ENCODE data around the gene FIP1L1.

Gene FIP1L1

DNA sequence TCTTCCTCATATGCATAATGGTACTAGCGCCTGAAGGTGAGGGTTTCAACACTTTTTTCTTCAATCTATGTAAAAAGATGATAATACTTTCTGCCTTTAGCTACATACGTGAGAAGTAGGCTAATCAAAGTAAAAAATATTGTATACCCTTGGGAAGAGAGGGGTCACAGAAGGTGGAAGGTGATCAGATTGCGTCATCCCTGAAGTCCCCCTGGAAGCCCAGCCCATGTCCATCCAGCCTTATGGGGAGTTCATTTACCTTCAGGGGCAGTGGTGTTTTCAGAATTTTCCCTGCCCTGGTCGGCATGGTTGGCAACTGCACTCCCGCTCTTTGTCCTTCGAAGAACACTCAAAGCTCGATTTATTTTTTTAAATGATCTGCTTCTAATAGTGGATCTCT, 129.6 kb downstream of the FIP1L1 start:
- no peak for DNase-seq

DNA sequence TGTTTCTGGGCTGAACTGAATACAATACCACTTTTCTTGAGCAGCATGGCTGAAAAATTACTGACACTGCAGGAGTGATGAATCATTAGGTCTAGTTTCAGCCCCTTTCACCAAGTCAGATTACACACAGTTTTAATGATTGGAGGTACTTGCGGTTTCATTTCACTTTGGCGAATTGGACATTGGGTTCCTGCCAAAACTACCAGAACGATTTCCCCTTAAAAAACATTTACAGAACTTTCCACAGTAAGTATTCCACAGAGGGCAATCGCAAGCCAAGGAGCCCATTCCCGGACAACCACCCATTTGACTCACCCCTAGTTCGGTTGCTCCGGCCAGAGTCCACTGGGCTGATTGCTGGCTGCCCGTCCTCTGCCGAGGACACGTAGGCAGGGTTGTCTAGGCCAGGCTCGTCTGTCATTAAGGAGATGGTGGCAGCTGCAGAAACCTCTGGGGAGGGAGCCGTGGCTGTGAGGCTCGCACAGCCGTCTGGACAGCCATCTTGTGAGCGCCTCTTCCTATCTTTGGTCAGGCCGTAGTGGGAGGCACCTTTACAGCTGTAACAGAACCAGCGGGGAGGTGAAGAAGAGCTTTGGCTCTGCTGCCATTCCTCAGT, 130.3 kb downstream of the FIP1L1 start:
- no peak for DNase-seq

DNA sequence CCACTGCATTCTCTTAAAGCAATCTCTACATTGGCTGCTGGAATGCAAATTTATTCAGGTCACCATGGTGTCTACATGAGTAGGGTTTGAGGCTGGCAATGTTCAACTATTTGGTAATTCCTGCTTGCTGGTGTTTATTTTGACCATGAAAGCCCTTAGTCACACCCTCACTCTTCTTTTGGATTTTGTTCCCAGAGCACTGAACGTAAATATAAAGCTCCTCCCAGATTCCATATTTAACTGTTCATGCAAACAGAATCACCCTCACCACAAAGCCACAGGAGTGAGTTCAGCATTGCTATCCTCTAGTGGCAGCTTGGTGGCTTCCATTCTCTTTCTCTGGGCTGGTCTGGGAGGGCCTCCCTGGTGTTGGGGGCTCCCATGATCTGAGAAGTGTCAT, 131.0 kb downstream of the FIP1L1 start:
- DNase-seq, result no peak

DNA sequence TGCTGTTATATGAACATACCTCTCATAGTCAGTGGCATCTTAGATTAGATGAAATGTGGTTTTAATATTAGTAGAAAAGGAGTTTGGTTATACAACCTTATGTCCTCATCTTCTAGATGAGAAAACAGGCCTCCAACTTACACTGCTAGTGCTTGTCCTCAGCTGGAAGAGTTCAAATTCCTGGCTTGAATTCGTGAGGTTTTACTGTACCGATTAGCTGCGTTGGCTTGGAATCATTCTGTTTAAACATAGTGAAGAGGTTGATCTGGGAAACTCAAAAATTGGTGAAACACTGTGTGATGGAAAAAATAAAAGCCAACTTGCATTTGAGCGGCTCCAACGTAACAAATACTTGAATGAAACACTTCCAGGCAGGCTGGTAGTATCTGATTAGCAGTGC, 132.9 kb downstream of the FIP1L1 start:
- DNase-seq, result no peak

Data from NCI-H1092 (cell line).